ENCODE results near the gene TNKS1BP1.

DNA sequence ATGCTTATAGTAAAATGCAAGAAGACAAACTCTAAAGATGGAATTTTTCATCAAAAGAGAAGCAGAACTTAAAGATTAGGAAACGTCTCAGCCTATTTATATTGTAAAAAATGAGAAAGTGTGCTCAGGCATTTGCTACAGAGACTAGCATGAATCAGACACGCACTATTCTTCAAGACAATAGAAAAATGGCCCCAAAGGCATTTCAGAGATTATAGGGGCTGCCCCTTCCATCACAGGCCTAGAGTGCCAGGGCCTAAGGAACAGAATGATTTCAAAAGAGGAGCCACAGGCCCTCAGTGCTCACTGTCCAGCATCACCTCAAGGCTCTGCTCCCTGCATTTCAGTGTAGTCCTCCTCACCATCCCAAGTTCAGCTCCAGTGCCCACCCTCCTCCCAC lies 27.5 kb downstream of the TNKS1BP1 start:
- TF ChIP-seq, protein P1, sequence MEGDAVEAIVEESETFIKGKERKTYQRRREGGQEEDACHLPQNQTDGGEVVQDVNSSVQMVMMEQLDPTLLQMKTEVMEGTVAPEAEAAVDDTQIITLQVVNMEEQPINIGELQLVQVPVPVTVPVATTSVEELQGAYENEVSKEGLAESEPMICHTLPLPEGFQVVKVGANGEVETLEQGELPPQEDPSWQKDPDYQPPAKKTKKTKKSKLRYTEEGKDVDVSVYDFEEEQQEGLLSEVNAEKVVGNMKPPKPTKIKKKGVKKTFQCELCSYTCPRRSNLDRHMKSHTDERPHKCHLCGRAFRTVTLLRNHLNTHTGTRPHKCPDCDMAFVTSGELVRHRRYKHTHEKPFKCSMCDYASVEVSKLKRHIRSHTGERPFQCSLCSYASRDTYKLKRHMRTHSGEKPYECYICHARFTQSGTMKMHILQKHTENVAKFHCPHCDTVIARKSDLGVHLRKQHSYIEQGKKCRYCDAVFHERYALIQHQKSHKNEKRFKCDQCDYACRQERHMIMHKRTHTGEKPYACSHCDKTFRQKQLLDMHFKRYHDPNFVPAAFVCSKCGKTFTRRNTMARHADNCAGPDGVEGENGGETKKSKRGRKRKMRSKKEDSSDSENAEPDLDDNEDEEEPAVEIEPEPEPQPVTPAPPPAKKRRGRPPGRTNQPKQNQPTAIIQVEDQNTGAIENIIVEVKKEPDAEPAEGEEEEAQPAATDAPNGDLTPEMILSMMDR (IDR thresholded peaks at IDR 0.05 in 4 of 5, conservative IDR thresholded peaks at IDR 0.05 in 1 of 5), result no peak
- no peak for TF ChIP-seq POLR2A (IDR thresholded peaks at IDR 0.05)

All from gastrocnemius medialis (tissue), 4 donors.